HepG2 (cell line): ENCODE measurements around the gene CCDC148. TPM values are rescaled to one million over a fixed set of nuclear protein-coding genes. Genes with fewer than 3 reads are reported as not detected.

Source experiments
- EHMT2 ChIP-seq: fragments of 200-600 bp; sonication (generic); IDR thresholded peaks from 2 replicates; pipeline ENCODE4 v1.7.0; 2017; ENCODE audit warnings: antibody characterized with exemption, low read depth, low read length, borderline replicate concordance
- FOXA1 ChIP-seq, 2 experiments: fragments of 450-650 bp in 1 of 2; sonication (generic) in 1 of 2; formaldehyde crosslinking in 1 of 2; IDR thresholded peaks; 2 replicates each; pipeline versions ENCODE4 v1.4.0 to v1.6.1; 2016 to 2020; ENCODE audit warnings: missing genetic modification reagents in 1 of 2
- MIXL1 ChIP-seq: IDR thresholded peaks from 2 replicates; pipeline ENCODE4 v1.6.1; 2016
- NAIF1 ChIP-seq: sonication (generic); formaldehyde crosslinking; IDR thresholded peaks from 2 replicates; pipeline ENCODE4 v1.5.0; 2020; ENCODE audit warnings: mild to moderate bottlenecking, missing genetic modification reagents, borderline replicate concordance
- RFXAP ChIP-seq: sonication (generic); formaldehyde crosslinking; IDR thresholded peaks from 2 replicates; pipeline ENCODE4 v1.4.0; 2020; ENCODE audit warnings: missing genetic modification reagents, borderline replicate concordance
- RNF2 ChIP-seq: fragments of 450-650 bp; conservative IDR thresholded peaks from 2 replicates; pipeline ENCODE4 v1.6.1; 2016; ENCODE audit warnings: low read depth
- YEATS4 ChIP-seq: sonication (generic); formaldehyde crosslinking; IDR thresholded peaks from 2 replicates; pipeline ENCODE4 v1.4.0; 2020; ENCODE audit warnings: missing genetic modification reagents, borderline replicate concordance
- ZNF253 ChIP-seq: sonication (generic); formaldehyde crosslinking; IDR thresholded peaks from 2 replicates; pipeline ENCODE4 v1.8.0; 2022; ENCODE audit warnings: mild to moderate bottlenecking, missing genetic modification reagents, borderline replicate concordance
- ZNF556 ChIP-seq: sonication (generic); formaldehyde crosslinking; IDR thresholded peaks from 2 replicates; pipeline ENCODE4 v1.4.0; 2020; ENCODE audit warnings: mild to moderate bottlenecking, missing genetic modification reagents, borderline replicate concordance
- ZNF883 ChIP-seq: sonication (generic); formaldehyde crosslinking; IDR thresholded peaks from 2 replicates; pipeline ENCODE4 v1.5.1; 2020; ENCODE audit warnings: mild to moderate bottlenecking, missing genetic modification reagents; ENCODE audit errors: not compliant biosample characterization
- polyA plus RNA-seq, 8 experiments: library from polyadenylated mRNA; depleted of rRNA in 3 of 8; stranded (reverse) in 7 of 8; unstranded in 1 of 8; fragments of >200 nt; fragmentation: Illumina TruSeq in 4 of 8; extraction: Trizol in 4 of 8; gene quantifications; 2 replicates each; pipeline versions ENCODE4 v1.2.1 to v1.2.3, GENCODE V29; 2011 to 2016; ENCODE audit warnings: low read depth in 4 of 8, missing spikeins in 1 of 8, mixed read lengths in 1 of 8; ENCODE audit not compliant: insufficient read depth in 1 of 8
- total RNA-seq, 5 experiments: library from RNA; depleted of rRNA; stranded (reverse); fragments of >200 nt; fragmentation: Illumina TruSeq; extraction: Trizol; gene quantifications; 2 replicates each; pipeline ENCODE4 v1.2.3, GENCODE V29; 2016; ENCODE audit warnings: low read depth in 1 of 5
- TF ChIP-seq, protein P1 (sequence below): sonication (generic); formaldehyde crosslinking; IDR thresholded peaks from 2 replicates; pipeline ENCODE4 v1.5.1; 2020; ENCODE audit warnings: mild to moderate bottlenecking, missing genetic modification reagents, borderline replicate concordance
- TF ChIP-seq, protein P2 (sequence below): IDR thresholded peaks from 2 replicates; pipeline ENCODE4 v1.6.1; 2016; ENCODE audit warnings: missing genetic modification reagents, missing compliant biosample characterization
- TF ChIP-seq, protein P3 (sequence below): sonication (generic); formaldehyde crosslinking; conservative IDR thresholded peaks from 2 replicates; pipeline ENCODE4 v1.8.0; 2022; ENCODE audit warnings: missing genetic modification reagents
- TF ChIP-seq, protein P4 (sequence below): sonication (generic); formaldehyde crosslinking; IDR thresholded peaks from 2 replicates; pipeline ENCODE4 v1.4.0; 2020; ENCODE audit warnings: missing genetic modification reagents, mild to moderate bottlenecking, borderline replicate concordance
- TF ChIP-seq, protein P5 (sequence below): sonication (generic); formaldehyde crosslinking; conservative IDR thresholded peaks from 2 replicates; pipeline ENCODE4 v1.4.0; 2020; ENCODE audit warnings: mild to moderate bottlenecking, missing genetic modification reagents, moderate library complexity

CCDC148 gene
- total and polyA plus RNA-seq, 2 of the 13 experiments (the other 11 are each of a cell fraction or from before 2014, with no cell fraction given) = 0.30 to 0.49 TPM

DNA sequence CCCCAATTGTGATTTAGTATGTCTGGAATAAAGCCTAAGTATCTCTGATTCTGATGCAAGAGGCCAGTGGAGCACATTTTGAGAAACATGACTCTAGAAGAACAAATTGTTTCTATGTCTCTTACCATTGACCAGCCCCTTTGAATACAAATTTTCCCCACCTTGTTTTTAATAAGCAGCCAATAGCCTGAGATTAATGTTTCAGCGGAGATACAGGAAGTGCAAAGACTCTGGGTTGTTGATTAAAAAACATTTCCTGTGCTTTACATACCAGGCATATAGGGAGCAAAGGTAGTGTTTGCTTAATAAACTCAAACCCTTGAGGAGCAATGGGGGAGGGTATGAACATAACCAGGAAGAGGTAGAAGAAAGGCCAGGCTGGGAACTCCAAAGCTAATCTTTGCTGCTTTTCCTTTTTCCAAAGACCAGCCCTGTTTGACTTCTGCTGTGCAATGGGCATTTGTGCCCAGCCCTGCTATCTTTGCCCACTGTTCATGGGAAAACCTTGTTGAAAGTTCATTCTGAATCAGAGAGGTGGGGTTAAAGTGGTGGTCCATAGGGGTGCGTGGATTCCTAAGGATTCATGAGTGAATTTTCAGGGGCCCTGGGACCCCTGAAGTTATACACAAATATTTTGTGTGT is 325.6 kb downstream of the CCDC148 start (continued):
- TF ChIP-seq, protein P1, sequence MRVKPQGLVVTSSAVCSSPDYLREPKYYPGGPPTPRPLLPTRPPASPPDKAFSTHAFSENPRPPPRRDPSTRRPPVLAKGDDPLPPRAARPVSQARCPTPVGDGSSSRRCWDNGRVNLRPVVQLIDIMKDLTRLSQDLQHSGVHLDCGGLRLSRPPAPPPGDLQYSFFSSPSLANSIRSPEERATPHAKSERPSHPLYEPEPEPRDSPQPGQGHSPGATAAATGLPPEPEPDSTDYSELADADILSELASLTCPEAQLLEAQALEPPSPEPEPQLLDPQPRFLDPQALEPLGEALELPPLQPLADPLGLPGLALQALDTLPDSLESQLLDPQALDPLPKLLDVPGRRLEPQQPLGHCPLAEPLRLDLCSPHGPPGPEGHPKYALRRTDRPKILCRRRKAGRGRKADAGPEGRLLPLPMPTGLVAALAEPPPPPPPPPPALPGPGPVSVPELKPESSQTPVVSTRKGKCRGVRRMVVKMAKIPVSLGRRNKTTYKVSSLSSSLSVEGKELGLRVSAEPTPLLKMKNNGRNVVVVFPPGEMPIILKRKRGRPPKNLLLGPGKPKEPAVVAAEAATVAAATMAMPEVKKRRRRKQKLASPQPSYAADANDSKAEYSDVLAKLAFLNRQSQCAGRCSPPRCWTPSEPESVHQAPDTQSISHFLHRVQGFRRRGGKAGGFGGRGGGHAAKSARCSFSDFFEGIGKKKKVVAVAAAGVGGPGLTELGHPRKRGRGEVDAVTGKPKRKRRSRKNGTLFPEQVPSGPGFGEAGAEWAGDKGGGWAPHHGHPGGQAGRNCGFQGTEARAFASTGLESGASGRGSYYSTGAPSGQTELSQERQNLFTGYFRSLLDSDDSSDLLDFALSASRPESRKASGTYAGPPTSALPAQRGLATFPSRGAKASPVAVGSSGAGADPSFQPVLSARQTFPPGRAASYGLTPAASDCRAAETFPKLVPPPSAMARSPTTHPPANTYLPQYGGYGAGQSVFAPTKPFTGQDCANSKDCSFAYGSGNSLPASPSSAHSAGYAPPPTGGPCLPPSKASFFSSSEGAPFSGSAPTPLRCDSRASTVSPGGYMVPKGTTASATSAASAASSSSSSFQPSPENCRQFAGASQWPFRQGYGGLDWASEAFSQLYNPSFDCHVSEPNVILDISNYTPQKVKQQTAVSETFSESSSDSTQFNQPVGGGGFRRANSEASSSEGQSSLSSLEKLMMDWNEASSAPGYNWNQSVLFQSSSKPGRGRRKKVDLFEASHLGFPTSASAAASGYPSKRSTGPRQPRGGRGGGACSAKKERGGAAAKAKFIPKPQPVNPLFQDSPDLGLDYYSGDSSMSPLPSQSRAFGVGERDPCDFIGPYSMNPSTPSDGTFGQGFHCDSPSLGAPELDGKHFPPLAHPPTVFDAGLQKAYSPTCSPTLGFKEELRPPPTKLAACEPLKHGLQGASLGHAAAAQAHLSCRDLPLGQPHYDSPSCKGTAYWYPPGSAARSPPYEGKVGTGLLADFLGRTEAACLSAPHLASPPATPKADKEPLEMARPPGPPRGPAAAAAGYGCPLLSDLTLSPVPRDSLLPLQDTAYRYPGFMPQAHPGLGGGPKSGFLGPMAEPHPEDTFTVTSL (CRISPR knock-in tag) = peak; percentile 96
- no peak for TF ChIP-seq ZNF883 (CRISPR knock-in tag)
- TF ChIP-seq YEATS4 (CRISPR knock-in tag) = no peak
- no peak for TF ChIP-seq NAIF1
- TF ChIP-seq RNF2 = no peak
- TF ChIP-seq, protein P2, sequence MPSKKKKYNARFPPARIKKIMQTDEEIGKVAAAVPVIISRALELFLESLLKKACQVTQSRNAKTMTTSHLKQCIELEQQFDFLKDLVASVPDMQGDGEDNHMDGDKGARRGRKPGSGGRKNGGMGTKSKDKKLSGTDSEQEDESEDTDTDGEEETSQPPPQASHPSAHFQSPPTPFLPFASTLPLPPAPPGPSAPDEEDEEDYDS = peak; percentile 83
- TF ChIP-seq, protein P3, sequence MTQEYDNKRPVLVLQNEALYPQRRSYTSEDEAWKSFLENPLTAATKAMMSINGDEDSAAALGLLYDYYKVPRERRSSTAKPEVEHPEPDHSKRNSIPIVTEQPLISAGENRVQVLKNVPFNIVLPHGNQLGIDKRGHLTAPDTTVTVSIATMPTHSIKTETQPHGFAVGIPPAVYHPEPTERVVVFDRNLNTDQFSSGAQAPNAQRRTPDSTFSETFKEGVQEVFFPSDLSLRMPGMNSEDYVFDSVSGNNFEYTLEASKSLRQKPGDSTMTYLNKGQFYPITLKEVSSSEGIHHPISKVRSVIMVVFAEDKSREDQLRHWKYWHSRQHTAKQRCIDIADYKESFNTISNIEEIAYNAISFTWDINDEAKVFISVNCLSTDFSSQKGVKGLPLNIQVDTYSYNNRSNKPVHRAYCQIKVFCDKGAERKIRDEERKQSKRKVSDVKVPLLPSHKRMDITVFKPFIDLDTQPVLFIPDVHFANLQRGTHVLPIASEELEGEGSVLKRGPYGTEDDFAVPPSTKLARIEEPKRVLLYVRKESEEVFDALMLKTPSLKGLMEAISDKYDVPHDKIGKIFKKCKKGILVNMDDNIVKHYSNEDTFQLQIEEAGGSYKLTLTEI (CRISPR knock-in tag) = no peak
- TF ChIP-seq FOXA1 (IDR thresholded peaks at IDR 0.05) = 0 out of 2 replicates have a peak, but pooled peaks have one; percentile 39
- peak; percentile 96 for TF ChIP-seq FOXA1 (CRISPR knock-in tag; IDR thresholded peaks at IDR 0.05)
- TF ChIP-seq ZNF556 = no peak; the same call in 1 of the 2 replicates
- TF ChIP-seq, protein P4, sequence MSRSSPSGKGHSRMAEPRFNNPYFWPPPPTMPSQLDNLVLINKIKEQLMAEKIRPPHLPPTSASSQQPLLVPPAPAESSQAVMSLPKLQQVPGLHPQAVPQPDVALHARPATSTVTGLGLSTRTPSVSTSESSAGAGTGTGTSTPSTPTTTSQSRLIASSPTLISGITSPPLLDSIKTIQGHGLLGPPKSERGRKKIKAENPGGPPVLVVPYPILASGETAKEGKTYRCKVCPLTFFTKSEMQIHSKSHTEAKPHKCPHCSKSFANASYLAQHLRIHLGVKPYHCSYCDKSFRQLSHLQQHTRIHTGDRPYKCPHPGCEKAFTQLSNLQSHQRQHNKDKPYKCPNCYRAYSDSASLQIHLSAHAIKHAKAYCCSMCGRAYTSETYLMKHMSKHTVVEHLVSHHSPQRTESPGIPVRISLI (CRISPR knock-in tag) = peak; percentile 70; the same call in 1 of the 2 replicates
- TF ChIP-seq EHMT2 = peak; percentile 67; the same call in 1 of the 2 replicates
- no peak for TF ChIP-seq ZNF253 (CRISPR knock-in tag)
- peak; percentile 70 for TF ChIP-seq RFXAP (CRISPR knock-in tag)
- TF ChIP-seq MIXL1 (CRISPR knock-in tag) = peak; percentile 98
- TF ChIP-seq, protein P5, sequence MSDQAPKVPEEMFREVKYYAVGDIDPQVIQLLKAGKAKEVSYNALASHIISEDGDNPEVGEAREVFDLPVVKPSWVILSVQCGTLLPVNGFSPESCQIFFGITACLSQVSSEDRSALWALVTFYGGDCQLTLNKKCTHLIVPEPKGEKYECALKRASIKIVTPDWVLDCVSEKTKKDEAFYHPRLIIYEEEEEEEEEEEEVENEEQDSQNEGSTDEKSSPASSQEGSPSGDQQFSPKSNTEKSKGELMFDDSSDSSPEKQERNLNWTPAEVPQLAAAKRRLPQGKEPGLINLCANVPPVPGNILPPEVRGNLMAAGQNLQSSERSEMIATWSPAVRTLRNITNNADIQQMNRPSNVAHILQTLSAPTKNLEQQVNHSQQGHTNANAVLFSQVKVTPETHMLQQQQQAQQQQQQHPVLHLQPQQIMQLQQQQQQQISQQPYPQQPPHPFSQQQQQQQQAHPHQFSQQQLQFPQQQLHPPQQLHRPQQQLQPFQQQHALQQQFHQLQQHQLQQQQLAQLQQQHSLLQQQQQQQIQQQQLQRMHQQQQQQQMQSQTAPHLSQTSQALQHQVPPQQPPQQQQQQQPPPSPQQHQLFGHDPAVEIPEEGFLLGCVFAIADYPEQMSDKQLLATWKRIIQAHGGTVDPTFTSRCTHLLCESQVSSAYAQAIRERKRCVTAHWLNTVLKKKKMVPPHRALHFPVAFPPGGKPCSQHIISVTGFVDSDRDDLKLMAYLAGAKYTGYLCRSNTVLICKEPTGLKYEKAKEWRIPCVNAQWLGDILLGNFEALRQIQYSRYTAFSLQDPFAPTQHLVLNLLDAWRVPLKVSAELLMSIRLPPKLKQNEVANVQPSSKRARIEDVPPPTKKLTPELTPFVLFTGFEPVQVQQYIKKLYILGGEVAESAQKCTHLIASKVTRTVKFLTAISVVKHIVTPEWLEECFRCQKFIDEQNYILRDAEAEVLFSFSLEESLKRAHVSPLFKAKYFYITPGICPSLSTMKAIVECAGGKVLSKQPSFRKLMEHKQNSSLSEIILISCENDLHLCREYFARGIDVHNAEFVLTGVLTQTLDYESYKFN = peak; percentile 100
